OCI-LY1 (cell line): ENCODE results near the gene AJM1.

Experiments
- H2AFZ ChIP-seq: fragments of 200-600 bp; sonication (generic), shearing (Covaris generic); 2 replicates; pipeline ENCODE4 v1.6.0; 2014; ENCODE audit warnings: antibody characterized with exemption, mild to moderate bottlenecking, low read length
- H3F3A ChIP-seq: fragments of 200-600 bp; sonication (generic), shearing (Covaris generic); 2 replicates; pipeline ENCODE4 v1.6.0; 2014; ENCODE audit warnings: mild to moderate bottlenecking, antibody characterized with exemption, low read length, moderate library complexity; ENCODE audit not compliant: insufficient read depth
- H3K27ac ChIP-seq: fragments of 200-600 bp; sonication (generic); 2 replicates; pipeline ENCODE4 v1.5.1; 2014; ENCODE audit warnings: low read length, mixed run types, mild to moderate bottlenecking, low read depth; ENCODE audit not compliant: poor library complexity, severe bottlenecking
- H3K27me3 ChIP-seq: fragments of 200-600 bp; sonication (generic); 2 replicates; pipeline ENCODE4 v1.6.0; 2014; ENCODE audit warnings: antibody characterized with exemption, mild to moderate bottlenecking, low read length, moderate library complexity; ENCODE audit not compliant: insufficient read depth
- H3K36me3 ChIP-seq: fragments of 200-600 bp; sonication (generic); 2 replicates; pipeline ENCODE4 v1.6.1; 2014; ENCODE audit warnings: mild to moderate bottlenecking, antibody characterized with exemption, low read length, moderate library complexity, mixed read lengths; ENCODE audit not compliant: insufficient read depth
- H3K4me1 ChIP-seq: fragments of 200-600 bp; sonication (generic); 2 replicates; pipeline ENCODE4 v1.5.1; 2014; ENCODE audit warnings: mild to moderate bottlenecking, low read length, moderate library complexity; ENCODE audit not compliant: insufficient read depth, severe bottlenecking
- H3K4me2 ChIP-seq: fragments of 200-600 bp; sonication (generic), shearing (Covaris generic); 2 replicates; pipeline ENCODE4 v1.6.1; 2014; ENCODE audit warnings: low read length
- H3K4me3 ChIP-seq: fragments of 200-600 bp; sonication (generic); 2 replicates; pipeline ENCODE4 v1.5.1; 2014; ENCODE audit warnings: low read length, low read depth, mild to moderate bottlenecking, mixed read lengths; ENCODE audit not compliant: poor library complexity, severe bottlenecking
- H3K79me2 ChIP-seq: fragments of 200-600 bp; shearing (Covaris generic); 2 replicates; pipeline ENCODE4 v1.6.1; 2016; ENCODE audit warnings: mixed run types, low read length, mixed read lengths; ENCODE audit not compliant: insufficient read depth
- H3K9ac ChIP-seq: fragments of 200-600 bp; sonication (generic), shearing (Covaris generic); 2 replicates; pipeline ENCODE4 v1.6.1; 2014; ENCODE audit warnings: mild to moderate bottlenecking, low read length, mixed read lengths
- H3K9me2 ChIP-seq: fragments of 200-600 bp; sonication (generic), shearing (Covaris generic); 2 replicates; pipeline ENCODE4 v1.6.1; 2014; ENCODE audit warnings: low read depth, mild to moderate bottlenecking, low read length, mixed read lengths
- H3K9me3 ChIP-seq: fragments of 200-600 bp; shearing (Covaris generic); 2 replicates; pipeline ENCODE4 v1.6.1; 2014; ENCODE audit warnings: low read length, mixed read lengths
- H4K20me1 ChIP-seq: fragments of 200-600 bp; sonication (generic), shearing (Covaris generic); 2 replicates; pipeline ENCODE4 v1.6.0; 2016; ENCODE audit warnings: mild to moderate bottlenecking, low read length; ENCODE audit not compliant: insufficient read depth
- CTCF ChIP-seq: fragments of 200-600 bp; sonication (generic), shearing (Covaris generic); IDR thresholded peaks from 2 replicates; pipeline ENCODE4 v1.5.1; 2017; ENCODE audit warnings: mild to moderate bottlenecking, antibody characterized with exemption, low read length, moderate library complexity, mixed read lengths
- EZH2 ChIP-seq: fragments of 200-600 bp; sonication (generic), shearing (Covaris generic); IDR thresholded peaks from 2 replicates; pipeline ENCODE4 v1.8.0; 2017; ENCODE audit warnings: borderline replicate concordance, mixed run types, mild to moderate bottlenecking, antibody characterized with exemption, low read length, moderate library complexity, mixed read lengths

Gene AJM1

GRCh38 chr9:136853596-136854112, 11.4 kb downstream of the AJM1 start:
- H3K4me2 ChIP-seq: no peak overlapping the region
- no peaks in the 10 kb centered on the region for H4K20me1 ChIP-seq
- no peaks in the 10 kb centered on the region for H3K9me3 ChIP-seq
- H3K27me3 ChIP-seq: no peaks in the 10 kb centered on the region
- no peaks in the 10 kb centered on the region for H3K9me2 ChIP-seq
- no peaks in the 10 kb centered on the region for H3F3A ChIP-seq
- H3K79me2 ChIP-seq: no peaks in the 10 kb centered on the region
- H3K4me3 ChIP-seq: no peak overlapping the region
- no peak overlapping the region for H3K9ac ChIP-seq
- no peak overlapping the region for H3K27ac ChIP-seq
- peaks cover 9% of the 10 kb centered on the region; the same call in 1 of the 2 replicates for H3K36me3 ChIP-seq
- H3K4me1 ChIP-seq: peaks cover 7% of the 10 kb centered on the region
- no peak overlapping the region for H2AFZ ChIP-seq
- TF ChIP-seq CTCF (peak; percentile 46; the same call in 1 of the 2 replicates), EZH2 (no peak)

GRCh38 chr9:136854113-136854841, 12.0 kb downstream of the AJM1 start:
- no peak overlapping the region for H3K4me2 ChIP-seq
- H3K36me3 ChIP-seq: peaks cover 9% of the 10 kb centered on the region; the same call in 1 of the 2 replicates
- H3K4me1 ChIP-seq: peaks cover 7% of the 10 kb centered on the region

DNA sequence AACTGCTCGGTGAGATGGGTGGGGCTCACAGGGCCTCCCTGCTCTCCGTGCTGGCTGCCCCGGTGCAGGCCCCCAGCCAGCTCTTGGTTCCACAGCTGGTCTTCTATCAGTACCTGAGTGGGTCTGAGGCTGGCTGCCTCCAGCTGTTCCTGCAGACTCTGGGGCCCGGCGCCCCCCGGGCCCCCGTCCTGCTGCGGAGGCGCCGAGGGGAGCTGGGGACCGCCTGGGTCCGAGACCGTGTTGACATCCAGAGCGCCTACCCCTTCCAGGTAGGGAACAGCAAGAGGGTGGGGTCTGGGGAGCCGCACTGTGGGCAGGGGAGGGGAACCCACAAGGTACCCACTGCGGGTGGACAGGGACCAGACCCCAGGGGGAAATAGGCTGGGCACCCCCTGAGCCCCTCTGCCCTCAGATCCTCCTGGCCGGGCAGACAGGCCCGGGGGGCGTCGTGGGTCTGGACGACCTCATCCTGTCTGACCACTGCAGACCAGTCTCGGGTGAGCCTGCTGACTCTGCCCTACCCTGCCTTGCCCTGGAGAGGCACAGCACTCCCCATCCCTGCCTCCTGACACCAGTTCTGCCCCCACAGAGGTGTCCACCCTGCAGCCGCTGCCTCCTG, 12.7 kb downstream of the AJM1 start:
- Histone ChIP-seq H3K27ac (no peak overlapping the region), H3K9me3 (no peaks in the 10 kb centered on the region), H3K4me2 (no peak overlapping the region), H3F3A (no peaks in the 10 kb centered on the region), H3K27me3 (no peaks in the 10 kb centered on the region), H3K9ac (no peak overlapping the region), H3K9me2 (no peaks in the 10 kb centered on the region), H2AFZ (no peak overlapping the region), H3K79me2 (no peaks in the 10 kb centered on the region), H4K20me1 (no peaks in the 10 kb centered on the region), H3K4me1 (peaks cover 3% of the 10 kb centered on the region), H3K4me3 (no peak overlapping the region), H3K36me3 (peaks cover 9% of the 10 kb centered on the region; the same call in 1 of the 2 replicates)
- no peak for TF ChIP-seq EZH2
- no peak for TF ChIP-seq CTCF

More at GRCh38 chr9:136854113-136854841, 12.0 kb downstream of the AJM1 start:
- Histone ChIP-seq H2AFZ (no peak overlapping the region), H3K79me2 (no peaks in the 10 kb centered on the region), H3K9ac (no peak overlapping the region), H3K27me3 (no peaks in the 10 kb centered on the region), H4K20me1 (no peaks in the 10 kb centered on the region), H3F3A (no peaks in the 10 kb centered on the region), H3K27ac (no peak overlapping the region), H3K9me2 (no peaks in the 10 kb centered on the region), H3K9me3 (no peaks in the 10 kb centered on the region), H3K4me3 (no peak overlapping the region)
- no peak for TF ChIP-seq CTCF
- no peak for TF ChIP-seq EZH2
